ENCODE measurements around the gene KCNK7. TPM values are rescaled to one million over a fixed set of nuclear protein-coding genes. Genes with fewer than 3 reads are reported as not detected.

Gene KCNK7
- total RNA-seq, 1 donor from 2014 or later, result 0.84 TPM

GRCh38 chr11:65562788-65563187 is 32.8 kb downstream of the KCNK7 start:
- Histone ChIP-seq H3K9me3 (ENCODE audit: insufficient read depth, low read depth, low read length) (no peaks in the 10 kb centered on the region), H3K27me3 (ENCODE audit: insufficient read depth, low read length) (no peaks in the 10 kb centered on the region), H3K4me2 (ENCODE audit: low read length) (no peak overlapping the region), H2AFZ (ENCODE audit: low read depth, low read length) (no peak overlapping the region), H4K20me1 (ENCODE audit: insufficient read depth, low read length) (no peaks in the 10 kb centered on the region), H3K79me2 (ENCODE audit: insufficient read depth, low read length) (peaks cover 6% of the 10 kb centered on the region), H3K4me1 (ENCODE audit: insufficient read depth, low read length) (peaks cover 41% of the 10 kb centered on the region), H3K4me3 (ENCODE audit: insufficient read depth, low read depth, low read length) (no peak overlapping the region), H3K9ac (ENCODE audit: low read length) (no peak overlapping the region), H3K36me3 (ENCODE audit: insufficient read depth, low read length) (no peaks in the 10 kb centered on the region), H3K27ac (ENCODE audit: low read depth, low read length) (no peak overlapping the region)
- TF ChIP-seq EZH2 (IDR thresholded peaks at IDR 0.05; ENCODE audit: insufficient read depth, low read length) (no peak), CTCF (IDR thresholded peaks at IDR 0.05; ENCODE audit: insufficient read depth, low read depth, low read length) (no peak)
- DNase-seq (ENCODE audit: low read depth), result no peak
- Mint-ChIP-seq H3K27me3 (ENCODE audit: low read depth, unreplicated experiment) (peaks cover 1% of the 10 kb centered on the region), H3K36me3 (ENCODE audit: low read depth, unreplicated experiment) (no peaks in the 10 kb centered on the region), H3K4me3 (ENCODE audit: unreplicated experiment) (no peak overlapping the region), H3K27ac (ENCODE audit: unreplicated experiment) (no peak overlapping the region), H3K4me1 (ENCODE audit: low read depth, unreplicated experiment) (peaks cover 18% of the 10 kb centered on the region), H3K9me3 (ENCODE audit: unreplicated experiment) (no peaks in the 10 kb centered on the region)
- no peak for FAIRE-seq

- no peak for TF ChIP-seq CTCF (IDR thresholded peaks at IDR 0.05; ENCODE audit: insufficient read depth, low read depth, low read length)
- H3K9me3 Mint-ChIP-seq (ENCODE audit: unreplicated experiment), result no peaks in the 10 kb centered on the region
- H4K20me1 ChIP-seq (ENCODE audit: insufficient read depth, low read length), result no peaks in the 10 kb centered on the region
- H3K27ac ChIP-seq (ENCODE audit: low read depth, low read length), result no peak overlapping the region
- no peak overlapping the region for H3K4me2 ChIP-seq (ENCODE audit: low read length)
- H3K4me1 ChIP-seq (ENCODE audit: insufficient read depth, low read length), result peaks cover 45% of the 10 kb centered on the region
- DNase-seq (ENCODE audit: low read depth) (no peak), FAIRE-seq (no peak)
- H3K79me2 ChIP-seq (ENCODE audit: insufficient read depth, low read length), result peaks cover 9% of the 10 kb centered on the region
- H3K27ac Mint-ChIP-seq (ENCODE audit: unreplicated experiment), result no peak overlapping the region
- no peaks in the 10 kb centered on the region for H3K36me3 ChIP-seq (ENCODE audit: insufficient read depth, low read length)
- peaks cover 21% of the 10 kb centered on the region for H3K4me1 Mint-ChIP-seq (ENCODE audit: low read depth, unreplicated experiment)
- no peaks in the 10 kb centered on the region for H3K9me3 ChIP-seq (ENCODE audit: insufficient read depth, low read depth, low read length)
- no peak overlapping the region for H3K4me3 Mint-ChIP-seq (ENCODE audit: unreplicated experiment)
- H3K27me3 Mint-ChIP-seq (ENCODE audit: low read depth, unreplicated experiment), result peaks cover 1% of the 10 kb centered on the region
- no peak overlapping the region for H2AFZ ChIP-seq (ENCODE audit: low read depth, low read length)
- no peak overlapping the region for H3K9ac ChIP-seq (ENCODE audit: low read length)
- no peak overlapping the region for H3K4me3 ChIP-seq (ENCODE audit: insufficient read depth, low read depth, low read length)
- no peaks in the 10 kb centered on the region for H3K36me3 Mint-ChIP-seq (ENCODE audit: low read depth, unreplicated experiment)
- H3K27me3 ChIP-seq (ENCODE audit: insufficient read depth, low read length), result no peaks in the 10 kb centered on the region
Measured at GRCh38 chr11:65562020-65562419, 33.6 kb downstream of the KCNK7 start.

GRCh38 chr11:65560555-65561418 is 34.8 kb downstream of the KCNK7 start:
- peaks cover 51% of the 10 kb centered on the region for H3K4me1 ChIP-seq (ENCODE audit: insufficient read depth, low read length)
- H3K36me3 ChIP-seq (ENCODE audit: insufficient read depth, low read length), result no peaks in the 10 kb centered on the region
- FAIRE-seq (no peak), DNase-seq (ENCODE audit: low read depth) (peak; percentile 80)
- H3K4me1 Mint-ChIP-seq (ENCODE audit: low read depth, unreplicated experiment), result peaks cover 28% of the 10 kb centered on the region
- no peaks in the 10 kb centered on the region for H3K27me3 ChIP-seq (ENCODE audit: insufficient read depth, low read length)
- peak overlapping the region; percentile 55 for H3K9ac ChIP-seq (ENCODE audit: low read length)
- peak overlapping the region; percentile 94 for H3K4me2 ChIP-seq (ENCODE audit: low read length)
- peaks cover 17% of the 10 kb centered on the region for H3K79me2 ChIP-seq (ENCODE audit: insufficient read depth, low read length)
- H3K27ac Mint-ChIP-seq (ENCODE audit: unreplicated experiment), result peak overlapping the region; percentile 56
- H3K27ac ChIP-seq (ENCODE audit: low read depth, low read length), result peak overlapping the region; percentile 92
- H3K4me3 ChIP-seq (ENCODE audit: insufficient read depth, low read depth, low read length), result no peak overlapping the region
- TF ChIP-seq CTCF (IDR thresholded peaks at IDR 0.05; ENCODE audit: insufficient read depth, low read depth, low read length) (no peak), EZH2 (IDR thresholded peaks at IDR 0.05; ENCODE audit: insufficient read depth, low read length) (no peak)
- peaks cover 1% of the 10 kb centered on the region for H3K27me3 Mint-ChIP-seq (ENCODE audit: low read depth, unreplicated experiment)
- H3K9me3 Mint-ChIP-seq (ENCODE audit: unreplicated experiment), result no peaks in the 10 kb centered on the region
- peaks cover 2% of the 10 kb centered on the region for H3K36me3 Mint-ChIP-seq (ENCODE audit: low read depth, unreplicated experiment)
- peaks cover 4% of the 10 kb centered on the region for H4K20me1 ChIP-seq (ENCODE audit: insufficient read depth, low read length)
- H3K4me3 Mint-ChIP-seq (ENCODE audit: unreplicated experiment), result peak overlapping the region; percentile 58
- peak overlapping the region; percentile 61 for H2AFZ ChIP-seq (ENCODE audit: low read depth, low read length)
- H3K9me3 ChIP-seq (ENCODE audit: insufficient read depth, low read depth, low read length), result no peaks in the 10 kb centered on the region

All from astrocyte (in vitro differentiated cells and primary cell).